HK-2 (cell line): ENCODE data around the gene PCDHB6.
"Not testable (repeated sequence)": the region's sequence is repeated elsewhere in the genome, so short reads cannot be mapped to it uniquely, and the experiment has no call there.

Experiments
- DNase-seq: peaks from one replicate; pipeline ENCODE4 v3.0.0-alpha.2; 2018; ENCODE audit not compliant: unreplicated experiment

The PCDHB6 gene

GRCh38 chr5:141172381-141173204 is 22.7 kb downstream of the PCDHB6 start, which contains the start of gene PCDHB7:
TSS of gene PCDHB7 (plus strand) at chr5:141172644. CDS start at chr5:141172836, 192 bp downstream.
- DNase-seq, result no peak

- DNase-seq, result not testable (repeated sequence)
These were observed 24.6 kb downstream of the PCDHB6 start for GRCh38 chr5:141174291-141175104.

DNA sequence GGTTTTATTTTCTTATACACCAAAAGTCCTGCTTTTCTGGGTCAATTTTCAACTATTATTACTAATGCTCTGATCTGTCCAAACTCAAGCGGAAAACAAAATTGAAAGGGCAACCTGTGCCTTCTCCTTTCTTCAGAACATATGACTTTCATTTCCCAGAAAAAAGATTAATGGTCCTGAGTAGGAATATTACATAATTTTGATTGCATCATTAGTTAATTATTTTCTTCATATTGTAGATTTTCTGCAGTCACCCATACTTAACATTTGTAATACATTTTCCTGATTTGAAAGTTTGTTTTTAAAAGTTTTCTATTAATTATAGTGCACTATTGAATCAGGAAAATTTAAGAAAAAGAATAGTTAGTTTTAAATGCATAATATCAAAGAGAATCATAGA is 26.1 kb downstream of the PCDHB6 start:
- DNase-seq, result no peak

DNA sequence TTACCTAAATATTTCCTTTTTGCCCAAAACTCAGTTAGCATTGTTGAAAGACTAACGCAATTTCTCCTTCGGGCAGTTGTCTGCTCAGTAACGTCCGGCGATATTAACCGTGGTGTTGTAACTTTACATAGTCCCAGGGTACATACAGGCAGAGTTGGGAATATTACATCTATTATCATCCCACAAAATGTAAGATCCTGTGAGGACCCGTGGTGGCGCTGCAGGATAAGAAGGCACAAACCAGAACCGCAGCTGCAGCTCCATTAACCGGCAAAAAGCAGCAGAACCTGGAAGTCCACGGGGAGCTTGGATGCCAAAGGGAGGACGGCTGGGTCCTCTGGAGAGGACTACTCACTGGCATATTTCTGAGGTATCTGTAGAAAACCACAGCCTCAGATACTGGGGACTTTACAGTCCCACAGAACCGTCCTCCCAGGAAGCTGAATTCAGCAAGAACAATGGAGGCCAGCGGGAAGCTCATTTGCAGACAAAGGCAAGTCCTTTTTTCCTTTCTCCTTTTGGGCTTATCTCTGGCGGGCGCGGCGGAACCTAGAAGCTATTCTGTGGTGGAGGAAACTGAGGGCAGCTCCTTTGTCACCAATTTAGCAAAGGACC is 27.8 kb downstream of the PCDHB6 start, which contains the start of gene PCDHB8:
Gene PCDHB8, plus strand, starts transcription at position 214 of the 615 bp plus-strand sequence. Its CDS starts 245 bp downstream, at position 459.
- DNase-seq, result not testable (repeated sequence)

GRCh38 chr5:141179371-141179770 is 29.5 kb downstream of the PCDHB6 start:
- not testable (repeated sequence) for DNase-seq

GRCh38 chr5:141179876-141180275 is 30.0 kb downstream of the PCDHB6 start:
- not testable (repeated sequence) for DNase-seq

DNA sequence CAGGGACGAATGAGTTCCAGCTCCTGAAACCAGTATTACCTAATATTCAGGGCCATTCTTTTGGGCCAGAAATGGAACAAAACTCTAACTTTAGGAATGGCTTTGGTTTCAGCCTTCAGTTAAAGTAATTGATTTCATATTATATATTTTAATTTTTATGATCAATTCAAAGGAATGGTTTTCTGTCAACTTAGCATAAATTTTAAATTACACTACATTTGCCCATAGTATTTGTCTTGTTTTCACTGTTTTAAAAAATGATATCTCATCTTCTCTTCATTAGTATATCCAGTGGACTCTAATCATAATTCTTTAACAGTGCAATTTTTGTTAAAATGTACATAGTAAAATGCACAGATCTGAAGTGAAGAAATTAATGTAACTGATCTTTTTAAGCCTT is 30.5 kb downstream of the PCDHB6 start:
- DNase-seq, result no peak

DNA sequence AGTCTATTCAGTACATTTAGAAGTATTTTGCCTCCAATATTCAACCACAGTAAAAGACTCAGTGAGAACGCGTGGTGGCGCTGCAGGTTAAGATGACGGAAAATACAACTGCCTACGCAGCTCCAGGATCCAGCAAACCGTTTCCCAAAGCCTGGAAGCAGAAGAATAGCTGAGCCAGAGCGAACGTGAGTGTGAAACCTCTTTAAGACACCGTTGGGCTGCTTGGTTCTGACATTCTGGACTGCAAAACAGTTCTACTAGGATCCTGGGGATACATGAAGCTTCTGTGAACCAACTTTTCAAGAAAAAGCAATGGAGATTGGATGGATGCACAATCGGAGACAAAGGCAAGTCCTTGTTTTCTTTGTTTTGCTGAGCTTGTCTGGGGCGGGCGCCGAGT is 32.4 kb downstream of the PCDHB6 start, which contains the start of gene PCDHB16:
Gene PCDHB16, plus strand, starts transcription at position 140 of the 400 bp plus-strand sequence. Its CDS starts 173 bp downstream, at position 313.
- no peak for DNase-seq

- not testable (repeated sequence) for DNase-seq
These were observed 34.4 kb downstream of the PCDHB6 start for GRCh38 chr5:141184117-141184855.

GRCh38 chr5:141186897-141187512 is 37.1 kb downstream of the PCDHB6 start, which contains the start of gene PCDHB9:
TSS of gene PCDHB9 (plus strand) at chr5:141187161. CDS start at chr5:141187319, 158 bp downstream.
- DNase-seq, result no peak

DNA sequence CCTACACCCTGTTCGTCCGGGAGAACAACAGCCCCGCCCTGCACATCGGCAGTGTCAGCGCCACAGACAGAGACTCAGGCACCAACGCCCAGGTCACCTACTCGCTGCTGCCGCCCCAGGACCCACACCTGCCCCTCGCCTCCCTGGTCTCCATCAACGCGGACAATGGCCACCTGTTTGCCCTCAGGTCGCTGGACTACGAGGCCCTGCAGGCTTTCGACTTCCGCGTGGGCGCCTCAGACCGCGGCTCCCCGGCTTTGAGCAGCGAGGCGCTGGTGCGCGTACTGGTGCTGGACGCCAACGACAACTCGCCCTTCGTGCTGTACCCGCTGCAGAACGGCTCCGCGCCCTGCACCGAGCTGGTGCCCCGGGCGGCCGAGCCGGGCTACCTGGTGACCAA is 38.8 kb downstream of the PCDHB6 start:
- DNase-seq, result not testable (repeated sequence)

- not testable (repeated sequence) for DNase-seq
These were observed 39.3 kb downstream of the PCDHB6 start for GRCh38 chr5:141189131-141189530.

DNA sequence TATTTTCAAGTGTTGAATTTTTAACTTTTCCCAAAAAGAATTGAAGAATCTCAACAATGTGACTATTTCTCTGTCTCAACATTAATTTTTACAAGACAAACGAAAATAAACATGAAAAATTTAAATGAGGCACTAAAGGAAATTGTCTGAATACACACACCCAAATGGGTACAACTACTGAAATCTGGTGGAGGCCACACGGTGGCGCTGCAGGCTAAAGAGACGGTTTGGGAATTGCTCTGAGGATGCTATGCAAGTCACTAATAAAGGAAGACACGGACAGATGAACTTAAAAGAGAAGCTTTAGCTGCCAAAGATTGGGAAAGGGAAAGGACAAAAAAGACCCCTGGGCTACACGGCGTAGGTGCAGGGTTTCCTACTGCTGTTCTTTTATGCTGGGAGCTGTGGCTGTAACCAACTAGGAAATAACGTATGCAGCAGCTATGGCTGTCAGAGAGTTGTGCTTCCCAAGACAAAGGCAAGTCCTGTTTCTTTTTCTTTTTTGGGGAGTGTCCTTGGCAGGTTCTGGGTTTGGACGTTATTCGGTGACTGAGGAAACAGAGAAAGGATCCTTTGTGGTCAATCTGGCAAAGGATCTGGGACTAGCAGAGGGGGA is 42.4 kb downstream of the PCDHB6 start, which contains the start of gene PCDHB10:
Gene PCDHB10, plus strand, starts transcription at position 244 of the 616 bp plus-strand sequence. Its CDS starts 200 bp downstream, at position 444.
- peak; percentile 20 for DNase-seq

DNA sequence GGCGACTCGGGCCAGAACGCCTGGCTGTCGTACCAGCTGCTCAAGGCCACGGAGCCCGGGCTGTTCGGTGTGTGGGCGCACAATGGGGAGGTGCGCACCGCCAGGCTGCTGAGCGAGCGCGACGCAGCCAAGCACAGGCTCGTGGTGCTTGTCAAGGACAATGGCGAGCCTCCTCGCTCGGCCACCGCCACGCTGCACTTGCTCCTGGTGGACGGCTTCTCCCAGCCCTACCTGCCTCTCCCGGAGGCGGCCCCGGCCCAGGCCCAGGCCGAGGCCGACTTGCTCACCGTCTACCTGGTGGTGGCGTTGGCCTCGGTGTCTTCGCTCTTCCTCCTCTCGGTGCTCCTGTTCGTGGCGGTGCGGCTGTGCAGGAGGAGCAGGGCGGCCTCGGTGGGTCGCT is 44.5 kb downstream of the PCDHB6 start:
- DNase-seq, result not testable (repeated sequence)

GRCh38 chr5:141196363-141196762 is 46.5 kb downstream of the PCDHB6 start:
- no peak for DNase-seq

DNA sequence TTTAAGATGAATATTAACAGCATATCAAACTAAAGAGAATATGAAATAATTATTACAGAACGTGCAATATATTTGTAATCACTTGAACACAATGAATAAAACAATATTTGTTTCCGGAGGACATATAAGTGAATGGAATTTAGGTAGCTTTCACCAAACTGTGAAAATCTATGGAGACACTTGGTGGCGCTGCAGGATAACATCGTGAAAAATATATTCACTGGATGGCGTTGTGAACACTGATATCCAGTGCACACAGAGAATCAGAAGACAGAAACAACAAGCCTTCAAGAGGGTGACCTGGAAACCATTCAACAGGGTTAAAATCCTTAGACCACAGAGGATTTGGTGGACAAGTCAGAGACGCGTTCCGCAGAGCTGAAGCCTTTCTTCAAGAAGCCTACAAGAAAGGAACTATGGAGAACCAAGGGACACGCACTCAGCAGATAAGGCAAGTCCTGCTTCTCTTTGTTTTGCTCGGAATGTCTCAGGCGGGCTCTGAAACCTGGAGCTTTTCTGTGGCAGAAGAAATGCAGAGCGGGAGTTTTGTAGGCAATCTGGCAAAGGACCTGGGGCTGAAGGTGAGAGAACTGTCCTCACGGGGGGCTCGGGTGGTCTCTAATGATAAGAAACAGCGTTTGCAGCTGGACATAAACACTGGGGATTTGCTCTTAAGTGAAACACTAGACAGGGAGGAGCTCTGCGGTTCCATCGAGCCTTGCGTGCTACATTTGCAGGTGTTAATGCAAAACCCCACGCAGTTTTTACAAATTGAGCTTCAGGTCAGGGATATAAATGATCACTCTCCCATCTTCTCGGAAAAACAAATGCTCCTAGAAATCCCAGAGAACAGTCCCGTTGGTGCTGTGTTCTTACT is 49.7 kb downstream of the PCDHB6 start, which contains the start of gene PCDHB11:
Gene PCDHB11, plus strand, starts transcription at position 269 of the 877 bp plus-strand sequence. Its CDS starts 148 bp downstream, at position 417.
- DNase-seq, result no peak

- not testable (repeated sequence) for DNase-seq
These were observed 51.3 kb downstream of the PCDHB6 start for GRCh38 chr5:141201126-141201525.

GRCh38 chr5:141201646-141202045 is 51.8 kb downstream of the PCDHB6 start:
- DNase-seq, result not testable (repeated sequence)
